K562 treated with DMSO at 1 percent for 12 hours (cell line): Measurements from ENCODE around the gene ERICH2. TPM values are rescaled to one million over a fixed set of nuclear protein-coding genes. Genes with fewer than 3 reads are reported as not detected.

Experiments used
- total RNA-seq: library from RNA; unstranded; fragments of 300-600 nt; gene quantifications from 2 replicates; pipeline ENCODE4 v1.2.3, GENCODE V29; 2022; ENCODE audit not compliant: insufficient read depth

Gene ERICH2
- 5.7 and 6.7 TPM in 2 replicates for total RNA-seq

GRCh38 chr2:170770008-170770605 is at the start of gene ERICH2:
ERICH2 (plus strand) TSS chr2:170770378; CDS start chr2:170770682, 304 bp downstream.

GRCh38 chr2:170816504-170817092 is 46.4 kb downstream of the ERICH2 start, which contains the start of gene GAD1:
GAD1 (plus strand) TSS chr2:170816887; CDS start chr2:170818592, 1,705 bp downstream.

Other genes with a start within 250 kb of the ERICH2 start
- gene SP5, start 55.0 kb upstream of the ERICH2 start, total RNA-seq: 4.6 and 14.3 TPM in 2 replicates
- 19.2 and 21.1 TPM in 2 replicates for gene GAD1, start 46.5 kb downstream of the ERICH2 start, total RNA-seq
- gene GORASP2, start 158.9 kb downstream of the ERICH2 start, total RNA-seq: 67.0 and 127 TPM in 2 replicates